SK-N-SH treated with all-trans-retinoic acid at 6 μM for 48 hours (cell line): ENCODE measurements around the gene TMTC3.
"Not testable (repeated sequence)": the region's sequence is repeated elsewhere in the genome, so short reads cannot be mapped to it uniquely, and the experiment has no call there.

Experiments
- ATAC-seq: fragments of 200-7000 bp; cut with Tn5 transposase; 3 replicates; pipeline ENCODE4 v1.9.1; 2020; ENCODE audit warnings: mild to moderate bottlenecking, moderate library complexity
- BACH2 ChIP-seq: fragments of 250-450 bp; sonication (Bioruptor Pico); IDR thresholded peaks from 2 replicates; pipeline ENCODE4 v1.9.0; 2021; ENCODE audit warnings: mild to moderate bottlenecking, borderline replicate concordance
- CSRNP3 ChIP-seq: fragments of 250-450 bp; sonication (Bioruptor Pico); IDR thresholded peaks from 2 replicates; pipeline ENCODE4 v1.5.1; 2021; ENCODE audit warnings: mild to moderate bottlenecking, moderate library complexity
- GLIS3 ChIP-seq: fragments of 250-450 bp; sonication (Bioruptor Pico); IDR thresholded peaks from 2 replicates; pipeline ENCODE4 v1.5.0; 2020; ENCODE audit warnings: mild to moderate bottlenecking, moderate library complexity
- ISL1 ChIP-seq: fragments of 250-450 bp; sonication (Bioruptor Pico); IDR thresholded peaks from 2 replicates; pipeline ENCODE4 v2.1.2; 2022; ENCODE audit warnings: mild to moderate bottlenecking, moderate library complexity
- PATZ1 ChIP-seq: fragments of 250-450 bp; sonication (Bioruptor Pico); IDR thresholded peaks from 2 replicates; pipeline ENCODE4 v1.8.0; 2020; ENCODE audit warnings: mild to moderate bottlenecking, moderate library complexity, borderline replicate concordance
- PPARA ChIP-seq: fragments of 250-450 bp; sonication (Bioruptor Pico); IDR thresholded peaks from 2 replicates; pipeline ENCODE4 v1.5.0; 2020; ENCODE audit warnings: mild to moderate bottlenecking, borderline replicate concordance
- RARB ChIP-seq: fragments of 250-450 bp; sonication (Bioruptor Pico); IDR thresholded peaks from 2 replicates; pipeline ENCODE4 v1.8.0; 2021; ENCODE audit warnings: mild to moderate bottlenecking, moderate library complexity
- SNAI2 ChIP-seq: fragments of 250-450 bp; sonication (Bioruptor Pico); IDR thresholded peaks from 2 replicates; pipeline ENCODE4 v1.5.0; 2020; ENCODE audit warnings: mild to moderate bottlenecking, moderate library complexity
- TCF4 ChIP-seq: fragments of 250-450 bp; sonication (Bioruptor Pico); IDR thresholded peaks from 2 replicates; pipeline ENCODE4 v1.8.0; 2021; ENCODE audit warnings: mild to moderate bottlenecking, moderate library complexity, borderline replicate concordance
- TOX ChIP-seq: fragments of 250-450 bp; sonication (Bioruptor Pico); IDR thresholded peaks from 2 replicates; pipeline ENCODE4 v1.8.0; 2021; ENCODE audit warnings: mild to moderate bottlenecking, moderate library complexity, borderline replicate concordance
- ZC3H10 ChIP-seq: fragments of 250-450 bp; sonication (Bioruptor Pico); IDR thresholded peaks from 2 replicates; pipeline ENCODE4 v1.5.1; 2021; ENCODE audit warnings: mild to moderate bottlenecking, moderate library complexity
- ZFP30 ChIP-seq: fragments of 450-650 bp; formaldehyde crosslinking; IDR thresholded peaks from 2 replicates; pipeline ENCODE4 v1.5.0; 2022; ENCODE audit warnings: mild to moderate bottlenecking, moderate library complexity
- ZNF565 ChIP-seq: fragments of 450-650 bp; formaldehyde crosslinking; conservative IDR thresholded peaks from 2 replicates; pipeline ENCODE4 v1.5.0; 2020; ENCODE audit warnings: low read depth, mild to moderate bottlenecking, moderate library complexity
- ZNF70 ChIP-seq: fragments of 450-650 bp; formaldehyde crosslinking; IDR thresholded peaks from 2 replicates; pipeline ENCODE4 v1.5.0; 2020; ENCODE audit warnings: mild to moderate bottlenecking, moderate library complexity
- ZNF8 ChIP-seq: fragments of 450-650 bp; formaldehyde crosslinking; IDR thresholded peaks from 2 replicates; pipeline ENCODE4 v1.5.0; 2020; ENCODE audit warnings: mild to moderate bottlenecking, moderate library complexity
- TF ChIP-seq, protein P1 (sequence below): fragments of 250-450 bp; sonication (Bioruptor Pico); IDR thresholded peaks from 2 replicates; pipeline ENCODE4 v1.5.1; 2020; ENCODE audit warnings: low read depth, mild to moderate bottlenecking, moderate library complexity
- TF ChIP-seq, protein P2 (sequence below): fragments of 250-450 bp; sonication (Bioruptor Pico); IDR thresholded peaks from 2 replicates; pipeline ENCODE4 v1.5.0; 2020; ENCODE audit warnings: mild to moderate bottlenecking, moderate library complexity

TMTC3 gene

DNA sequence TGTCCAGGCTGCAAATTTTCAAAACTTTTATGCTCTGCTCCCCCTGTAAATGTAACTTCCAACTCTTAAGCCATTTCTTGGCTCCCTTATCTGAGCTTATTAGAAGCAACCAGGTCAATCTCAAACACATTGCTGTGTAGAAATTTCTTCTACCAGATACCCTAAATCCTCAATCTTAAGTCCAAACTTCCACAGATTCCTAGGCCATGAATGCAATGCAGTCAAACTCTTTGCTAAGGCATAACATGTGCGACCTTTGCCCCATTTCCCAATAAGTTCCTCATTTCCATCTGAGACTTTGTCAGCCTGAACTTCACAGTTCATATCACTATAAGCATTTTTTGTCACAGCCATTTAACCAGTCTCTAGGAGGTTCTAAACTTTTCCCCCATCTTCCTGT is 64.5 kb downstream of the TMTC3 start:
- no peak for ATAC-seq
- no peak for TF ChIP-seq RARB
- no peak for TF ChIP-seq GLIS3 (CRISPR knock-in tag)
- no peak for TF ChIP-seq BACH2
- no peak for TF ChIP-seq TOX (CRISPR knock-in tag)
- TF ChIP-seq ZNF8: no peak
- no peak for TF ChIP-seq PATZ1 (CRISPR knock-in tag)
- no peak for TF ChIP-seq PPARA (CRISPR knock-in tag)
- TF ChIP-seq SNAI2 (CRISPR knock-in tag): no peak

- ATAC-seq: no peak
- TF ChIP-seq SNAI2 (CRISPR knock-in tag) (no peak), ZC3H10 (no peak), ZNF565 (CRISPR knock-in tag) (no peak), ZNF70 (CRISPR knock-in tag) (no peak), RARB (no peak), BACH2 (no peak), ZFP30 (CRISPR knock-in tag) (no peak), PATZ1 (CRISPR knock-in tag) (no peak), ISL1 (CRISPR knock-in tag) (no peak), TCF4 (CRISPR knock-in tag) (no peak), CSRNP3 (CRISPR knock-in tag) (no peak)
- TF ChIP-seq, protein P1, sequence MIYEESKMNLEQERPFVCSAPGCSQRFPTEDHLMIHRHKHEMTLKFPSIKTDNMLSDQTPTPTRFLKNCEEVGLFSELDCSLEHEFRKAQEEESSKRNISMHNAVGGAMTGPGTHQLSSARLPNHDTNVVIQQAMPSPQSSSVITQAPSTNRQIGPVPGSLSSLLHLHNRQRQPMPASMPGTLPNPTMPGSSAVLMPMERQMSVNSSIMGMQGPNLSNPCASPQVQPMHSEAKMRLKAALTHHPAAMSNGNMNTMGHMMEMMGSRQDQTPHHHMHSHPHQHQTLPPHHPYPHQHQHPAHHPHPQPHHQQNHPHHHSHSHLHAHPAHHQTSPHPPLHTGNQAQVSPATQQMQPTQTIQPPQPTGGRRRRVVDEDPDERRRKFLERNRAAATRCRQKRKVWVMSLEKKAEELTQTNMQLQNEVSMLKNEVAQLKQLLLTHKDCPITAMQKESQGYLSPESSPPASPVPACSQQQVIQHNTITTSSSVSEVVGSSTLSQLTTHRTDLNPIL (CRISPR knock-in tag): no peak
- TF ChIP-seq, protein P2, sequence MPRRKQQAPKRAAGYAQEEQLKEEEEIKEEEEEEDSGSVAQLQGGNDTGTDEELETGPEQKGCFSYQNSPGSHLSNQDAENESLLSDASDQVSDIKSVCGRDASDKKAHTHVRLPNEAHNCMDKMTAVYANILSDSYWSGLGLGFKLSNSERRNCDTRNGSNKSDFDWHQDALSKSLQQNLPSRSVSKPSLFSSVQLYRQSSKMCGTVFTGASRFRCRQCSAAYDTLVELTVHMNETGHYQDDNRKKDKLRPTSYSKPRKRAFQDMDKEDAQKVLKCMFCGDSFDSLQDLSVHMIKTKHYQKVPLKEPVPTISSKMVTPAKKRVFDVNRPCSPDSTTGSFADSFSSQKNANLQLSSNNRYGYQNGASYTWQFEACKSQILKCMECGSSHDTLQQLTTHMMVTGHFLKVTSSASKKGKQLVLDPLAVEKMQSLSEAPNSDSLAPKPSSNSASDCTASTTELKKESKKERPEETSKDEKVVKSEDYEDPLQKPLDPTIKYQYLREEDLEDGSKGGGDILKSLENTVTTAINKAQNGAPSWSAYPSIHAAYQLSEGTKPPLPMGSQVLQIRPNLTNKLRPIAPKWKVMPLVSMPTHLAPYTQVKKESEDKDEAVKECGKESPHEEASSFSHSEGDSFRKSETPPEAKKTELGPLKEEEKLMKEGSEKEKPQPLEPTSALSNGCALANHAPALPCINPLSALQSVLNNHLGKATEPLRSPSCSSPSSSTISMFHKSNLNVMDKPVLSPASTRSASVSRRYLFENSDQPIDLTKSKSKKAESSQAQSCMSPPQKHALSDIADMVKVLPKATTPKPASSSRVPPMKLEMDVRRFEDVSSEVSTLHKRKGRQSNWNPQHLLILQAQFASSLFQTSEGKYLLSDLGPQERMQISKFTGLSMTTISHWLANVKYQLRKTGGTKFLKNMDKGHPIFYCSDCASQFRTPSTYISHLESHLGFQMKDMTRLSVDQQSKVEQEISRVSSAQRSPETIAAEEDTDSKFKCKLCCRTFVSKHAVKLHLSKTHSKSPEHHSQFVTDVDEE (CRISPR knock-in tag): no peak
Observed at GRCh38 chr12:88207921-88208620, 66.0 kb downstream of the TMTC3 start.

GRCh38 chr12:88208661-88209060 is 66.6 kb downstream of the TMTC3 start:
- ATAC-seq: no peak
- TF ChIP-seq, protein P2 (CRISPR knock-in tag): no peak
- TF ChIP-seq ISL1 (CRISPR knock-in tag): no peak
- no peak for TF ChIP-seq ZNF8
- no peak for TF ChIP-seq RARB
- no peak for TF ChIP-seq BACH2

- not testable (repeated sequence) for ATAC-seq
Observed at GRCh38 chr12:88210311-88210710, 68.2 kb downstream of the TMTC3 start.
